Measurements from ENCODE around the gene C20orf96.
"Not testable (repeated sequence)": the region's sequence is repeated elsewhere in the genome, so short reads cannot be mapped to it uniquely, and the experiment has no call there.

C20orf96 gene

DNA sequence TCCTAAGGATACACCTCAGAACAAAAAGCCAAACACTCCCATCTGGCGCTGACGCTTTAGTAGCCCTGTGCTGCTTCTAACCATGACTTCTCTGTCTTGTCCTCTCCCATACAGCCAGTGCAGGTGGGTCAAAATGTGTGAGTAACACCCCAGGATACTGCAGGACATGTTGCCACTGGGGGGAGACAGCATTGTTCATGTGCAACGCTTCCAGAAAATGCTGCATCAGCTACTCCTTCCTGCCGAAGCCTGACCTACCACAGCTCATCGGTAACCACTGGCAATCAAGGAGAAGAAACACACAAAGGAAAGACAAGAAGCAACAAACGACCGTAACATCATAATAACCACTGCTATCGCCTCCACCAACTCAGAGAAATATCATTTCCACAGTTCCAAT, 31.6 kb downstream of the C20orf96 start:
- H3K4me1 ChIP-seq (ENCODE audit: control insufficient read depth, insufficient read depth, low read length), result no peaks in the 10 kb centered on the region
- H3K4me3 ChIP-seq (ENCODE audit: low read length in 2 of 2), result no peak overlapping the region
- H3K27ac ChIP-seq (ENCODE audit: low read length), result no peak overlapping the region
- H3K27me3 ChIP-seq (ENCODE audit: control insufficient read depth in 1 of 2, insufficient read depth in 2 of 2, low read length in 2 of 2), result peaks cover 4 to 5% of the 10 kb centered on the region in 2 donors
- no peaks in the 10 kb centered on the region for H3K9me3 ChIP-seq (ENCODE audit: control insufficient read depth in 2 of 2, low read length in 2 of 2)
- no peak overlapping the region for H3K9ac ChIP-seq (ENCODE audit: low read length in 2 of 2)
- no peaks in the 10 kb centered on the region for H3K36me3 ChIP-seq (ENCODE audit: control insufficient read depth in 2 of 2, insufficient read depth in 2 of 2, low read length in 2 of 2)

DNA sequence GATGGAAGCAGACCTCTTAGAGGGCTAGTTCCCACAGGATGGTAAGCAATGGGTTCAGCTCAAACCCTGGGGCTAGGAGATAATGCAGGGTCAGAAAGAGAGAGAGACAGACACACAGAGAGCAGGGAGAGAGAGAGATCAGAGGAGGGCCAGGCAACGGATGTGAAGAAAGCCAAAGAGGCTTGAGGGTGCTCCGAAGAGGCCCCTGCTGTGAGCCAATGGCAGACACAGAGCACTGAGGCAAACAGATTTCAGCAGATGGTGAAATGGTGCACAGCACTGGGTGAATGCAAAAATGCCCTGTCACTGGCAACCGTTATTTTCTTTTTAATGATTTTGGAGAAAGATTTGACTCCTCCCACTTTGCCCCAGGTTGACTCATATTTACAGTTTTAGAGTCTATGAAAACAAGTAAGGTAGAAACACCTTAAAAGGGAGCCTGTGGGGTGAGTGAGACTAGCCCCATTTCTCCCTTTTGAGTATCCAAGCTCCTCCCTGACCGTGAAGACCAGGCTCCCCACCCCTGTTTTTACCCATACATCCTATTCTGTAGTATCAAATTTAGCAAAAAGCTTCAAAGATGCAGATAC, 32.2 kb downstream of the C20orf96 start:
- H3K27ac ChIP-seq (ENCODE audit: low read length), result no peak overlapping the region
- no peak overlapping the region for H3K4me3 ChIP-seq (ENCODE audit: low read length in 2 of 2)
- H3K9me3 ChIP-seq (ENCODE audit: control insufficient read depth in 2 of 2, low read length in 2 of 2), result no peaks in the 10 kb centered on the region
- H3K4me1 ChIP-seq (ENCODE audit: control insufficient read depth, insufficient read depth, low read length), result no peaks in the 10 kb centered on the region
- H3K27me3 ChIP-seq (ENCODE audit: control insufficient read depth in 1 of 2, insufficient read depth in 2 of 2, low read length in 2 of 2), result peaks cover 4 to 5% of the 10 kb centered on the region in 2 donors
- no peaks in the 10 kb centered on the region for H3K36me3 ChIP-seq (ENCODE audit: control insufficient read depth in 2 of 2, insufficient read depth in 2 of 2, low read length in 2 of 2)
- H3K9ac ChIP-seq (ENCODE audit: low read length in 2 of 2), result no peak overlapping the region

DNA sequence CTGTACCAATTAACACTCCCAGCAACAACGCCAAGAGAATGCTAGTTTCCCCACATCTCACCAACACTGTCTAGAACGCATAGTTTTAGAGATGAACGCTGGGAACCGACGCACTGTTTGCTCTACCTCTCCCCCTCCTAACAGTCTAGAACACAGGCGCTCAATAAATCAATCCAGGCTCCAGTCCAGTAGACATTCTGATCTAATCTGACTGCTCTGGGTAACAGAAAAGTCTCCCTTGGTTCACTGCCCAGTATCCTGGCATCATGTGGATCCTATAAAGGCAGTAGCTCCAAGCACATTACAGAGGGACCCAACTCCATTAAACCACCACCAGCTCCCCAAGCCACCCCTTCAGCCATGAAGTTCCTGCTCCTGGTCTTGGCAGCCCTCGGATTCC, 33.1 kb downstream of the C20orf96 start, which contains the start of gene DEFB132:
TSS of gene DEFB132 (plus strand) at position 306 of the 400 bp plus-strand sequence. CDS start at position 361, 55 bp downstream.
- no peaks in the 10 kb centered on the region for H3K4me1 ChIP-seq (ENCODE audit: control insufficient read depth, insufficient read depth, low read length)
- no peaks in the 10 kb centered on the region for H3K36me3 ChIP-seq (ENCODE audit: control insufficient read depth in 2 of 2, insufficient read depth in 2 of 2, low read length in 2 of 2)
- no peak within 1 kb of the TSS for H3K27ac ChIP-seq (ENCODE audit: low read length)
- peaks cover 4 to 5% of the 10 kb centered on the region in 2 donors for H3K27me3 ChIP-seq (ENCODE audit: control insufficient read depth in 1 of 2, insufficient read depth in 2 of 2, low read length in 2 of 2)
- H3K9me3 ChIP-seq (ENCODE audit: control insufficient read depth in 2 of 2, low read length in 2 of 2), result no peaks in the 10 kb centered on the region
- no peak within 1 kb of the TSS for H3K4me3 ChIP-seq (ENCODE audit: low read length in 2 of 2)
- H3K9ac ChIP-seq (ENCODE audit: low read length in 2 of 2), result no peak within 1 kb of the TSS

DNA sequence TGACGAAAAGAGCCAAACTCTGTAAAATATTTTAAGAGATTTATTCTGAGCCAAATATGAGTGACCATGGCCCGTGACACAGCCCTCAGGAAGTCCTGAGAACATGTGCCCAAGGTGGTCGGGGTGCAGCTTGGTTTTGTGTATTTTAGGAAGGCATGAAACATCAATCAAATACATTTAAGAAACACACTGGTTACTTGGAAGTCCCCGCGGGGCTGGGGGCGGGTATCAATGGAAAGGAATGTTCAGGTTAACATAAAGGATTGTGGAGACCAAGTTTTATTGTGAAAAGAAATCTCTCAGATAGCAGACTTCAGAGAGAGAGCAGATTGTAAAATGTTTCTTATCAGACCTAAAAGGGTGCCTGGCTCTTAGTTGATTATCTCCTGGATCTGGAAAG, 37.1 kb downstream of the C20orf96 start:
- H3K27me3 ChIP-seq (ENCODE audit: control insufficient read depth in 1 of 2, insufficient read depth in 2 of 2, low read length in 2 of 2); H3K27ac ChIP-seq (ENCODE audit: low read length); H3K4me3 ChIP-seq (ENCODE audit: low read length in 2 of 2); H3K36me3 ChIP-seq (ENCODE audit: control insufficient read depth in 2 of 2, insufficient read depth in 2 of 2, low read length in 2 of 2); H3K9ac ChIP-seq (ENCODE audit: low read length in 2 of 2); H3K4me1 ChIP-seq (ENCODE audit: control insufficient read depth, insufficient read depth, low read length); H3K9me3 ChIP-seq (ENCODE audit: control insufficient read depth in 2 of 2, low read length in 2 of 2): not testable (repeated sequence)

DNA sequence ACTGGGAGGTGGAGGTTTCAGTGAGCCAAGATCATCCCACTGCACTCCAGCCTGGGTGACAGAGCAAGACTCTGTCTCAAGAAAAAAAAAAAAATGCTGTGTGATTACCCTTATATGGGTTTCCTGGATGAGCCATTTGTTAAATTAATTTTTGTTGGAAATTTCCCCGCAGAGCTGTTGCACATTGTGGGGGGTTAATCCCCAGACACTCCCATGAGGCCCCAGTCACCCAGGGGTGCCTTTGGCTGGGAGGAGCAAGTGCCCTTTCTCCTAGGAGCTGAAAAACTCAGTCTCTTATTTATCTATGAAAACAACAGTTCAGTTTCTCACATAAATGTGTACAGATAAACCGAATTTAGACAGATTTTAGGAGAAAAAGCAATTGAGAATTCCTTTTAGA, 37.7 kb downstream of the C20orf96 start:
- no peak overlapping the region for H3K27ac ChIP-seq (ENCODE audit: low read length)
- no peak overlapping the region for H3K4me3 ChIP-seq (ENCODE audit: low read length in 2 of 2)
- H3K9ac ChIP-seq (ENCODE audit: low read length in 2 of 2), result no peak overlapping the region
- no peaks in the 10 kb centered on the region for H3K36me3 ChIP-seq (ENCODE audit: control insufficient read depth in 2 of 2, insufficient read depth in 2 of 2, low read length in 2 of 2)
- peaks cover 3% of the 10 kb centered on the region in 2 donors for H3K27me3 ChIP-seq (ENCODE audit: control insufficient read depth in 1 of 2, insufficient read depth in 2 of 2, low read length in 2 of 2)
- no peaks in the 10 kb centered on the region for H3K9me3 ChIP-seq (ENCODE audit: control insufficient read depth in 2 of 2, low read length in 2 of 2)
- H3K4me1 ChIP-seq (ENCODE audit: control insufficient read depth, insufficient read depth, low read length), result no peaks in the 10 kb centered on the region

DNA sequence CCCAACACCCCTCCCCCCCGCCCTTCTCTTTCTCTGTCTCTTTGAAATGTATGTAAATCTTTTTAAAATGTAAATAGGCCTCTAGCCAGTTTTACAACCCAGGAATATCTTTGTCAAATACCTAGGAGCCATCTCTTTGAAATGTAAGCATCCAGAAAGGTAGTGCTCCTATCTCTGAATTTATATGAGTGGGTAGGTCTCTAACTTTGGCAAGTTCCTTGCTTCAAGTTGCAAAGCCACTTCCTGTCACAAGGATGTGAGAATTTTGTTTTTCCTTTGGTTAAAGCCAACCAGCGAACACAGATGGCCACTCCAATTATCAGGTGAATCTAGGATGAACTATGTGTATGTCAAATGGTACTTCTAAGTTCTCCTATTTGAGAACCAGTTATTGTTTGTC, 39.2 kb downstream of the C20orf96 start:
- Histone ChIP-seq H3K4me1 (ENCODE audit: control insufficient read depth, insufficient read depth, low read length) (no peaks in the 10 kb centered on the region), H3K9ac (ENCODE audit: low read length in 2 of 2) (no peak overlapping the region), H3K4me3 (ENCODE audit: low read length in 2 of 2) (no peak overlapping the region), H3K9me3 (ENCODE audit: control insufficient read depth in 2 of 2, low read length in 2 of 2) (peaks cover 0 to 5% of the 10 kb centered on the region in 2 donors), H3K27me3 (ENCODE audit: control insufficient read depth in 1 of 2, insufficient read depth in 2 of 2, low read length in 2 of 2) (peaks cover 0 to 3% of the 10 kb centered on the region in 2 donors), H3K27ac (ENCODE audit: low read length) (no peak overlapping the region), H3K36me3 (ENCODE audit: control insufficient read depth in 2 of 2, insufficient read depth in 2 of 2, low read length in 2 of 2) (no peaks in the 10 kb centered on the region)

GRCh38 chr20:242905-243304, 47.6 kb downstream of the C20orf96 start:
- Histone ChIP-seq H3K36me3 (ENCODE audit: control insufficient read depth in 2 of 2, insufficient read depth in 2 of 2, low read length in 2 of 2) (no peaks in the 10 kb centered on the region), H3K9me3 (ENCODE audit: control insufficient read depth in 2 of 2, low read length in 2 of 2) (peaks cover 0 to 5% of the 10 kb centered on the region in 2 donors), H3K4me1 (ENCODE audit: control insufficient read depth, insufficient read depth, low read length) (no peaks in the 10 kb centered on the region), H3K4me3 (ENCODE audit: low read length in 2 of 2) (no peak overlapping the region), H3K27me3 (ENCODE audit: control insufficient read depth in 1 of 2, insufficient read depth in 2 of 2, low read length in 2 of 2) (peaks cover 0 to 6% of the 10 kb centered on the region in 2 donors), H3K9ac (ENCODE audit: low read length in 2 of 2) (no peak overlapping the region), H3K27ac (ENCODE audit: low read length) (no peak overlapping the region)

DNA sequence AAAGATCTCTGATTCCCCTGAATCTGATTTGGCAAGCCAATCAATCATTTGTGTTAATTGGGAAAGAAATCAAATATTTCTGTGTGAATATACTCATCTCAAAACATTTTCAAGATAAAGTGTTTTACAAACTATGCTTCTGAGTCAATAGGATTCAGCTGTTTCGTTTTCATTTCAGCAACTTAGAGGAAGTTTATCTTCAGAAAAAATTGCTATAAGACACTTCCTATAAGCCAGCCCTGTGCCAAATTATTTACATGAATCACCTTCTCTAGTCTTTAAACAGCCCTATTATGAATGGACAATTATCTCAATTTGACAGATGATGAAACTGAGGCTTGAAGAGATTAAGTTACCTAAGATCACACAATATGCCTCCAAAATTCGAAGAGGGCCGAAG, 52.6 kb downstream of the C20orf96 start:
- H3K4me3 ChIP-seq (ENCODE audit: low read length in 2 of 2), result no peak overlapping the region
- no peak overlapping the region for H3K9ac ChIP-seq (ENCODE audit: low read length in 2 of 2)
- H3K4me1 ChIP-seq (ENCODE audit: control insufficient read depth, insufficient read depth, low read length), result no peaks in the 10 kb centered on the region
- H3K36me3 ChIP-seq (ENCODE audit: control insufficient read depth in 2 of 2, insufficient read depth in 2 of 2, low read length in 2 of 2), result no peaks in the 10 kb centered on the region
- no peak overlapping the region for H3K27ac ChIP-seq (ENCODE audit: low read length)
- no peaks in the 10 kb centered on the region for H3K9me3 ChIP-seq (ENCODE audit: control insufficient read depth in 2 of 2, low read length in 2 of 2)
- peaks cover 0 to 6% of the 10 kb centered on the region in 2 donors for H3K27me3 ChIP-seq (ENCODE audit: control insufficient read depth in 1 of 2, insufficient read depth in 2 of 2, low read length in 2 of 2)

DNA sequence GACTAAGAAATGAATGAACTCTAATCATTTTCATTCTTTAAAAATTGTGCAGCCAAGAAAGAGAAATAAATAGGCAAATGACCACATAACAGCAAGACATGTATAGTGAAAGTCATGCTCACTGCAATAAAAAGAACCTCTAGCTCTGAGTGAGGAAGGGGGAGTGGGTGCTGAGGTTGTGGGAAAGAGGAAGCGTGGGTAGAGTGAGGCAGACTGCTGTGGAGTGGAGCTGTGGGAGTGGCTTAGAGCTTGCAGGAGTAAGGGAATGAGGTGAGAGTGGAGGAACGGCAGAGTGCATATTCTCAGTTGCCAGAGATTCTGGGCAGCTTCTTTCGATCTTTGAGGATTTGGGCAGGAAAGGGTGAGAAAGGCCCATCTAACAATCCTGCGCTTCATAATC, 53.1 kb downstream of the C20orf96 start:
- Histone ChIP-seq H3K27ac (ENCODE audit: low read length) (no peak overlapping the region), H3K9ac (ENCODE audit: low read length in 2 of 2) (no peak overlapping the region), H3K4me1 (ENCODE audit: control insufficient read depth, insufficient read depth, low read length) (no peaks in the 10 kb centered on the region), H3K36me3 (ENCODE audit: control insufficient read depth in 2 of 2, insufficient read depth in 2 of 2, low read length in 2 of 2) (no peaks in the 10 kb centered on the region), H3K9me3 (ENCODE audit: control insufficient read depth in 2 of 2, low read length in 2 of 2) (no peaks in the 10 kb centered on the region), H3K4me3 (ENCODE audit: low read length in 2 of 2) (no peak overlapping the region), H3K27me3 (ENCODE audit: control insufficient read depth in 1 of 2, insufficient read depth in 2 of 2, low read length in 2 of 2) (peaks cover 0 to 6% of the 10 kb centered on the region in 2 donors)

- Histone ChIP-seq H3K9me3 (ENCODE audit: control insufficient read depth in 2 of 2, low read length in 2 of 2) (no peaks in the 10 kb centered on the region), H3K27ac (ENCODE audit: low read length) (no peak overlapping the region), H3K27me3 (ENCODE audit: control insufficient read depth in 1 of 2, insufficient read depth in 2 of 2, low read length in 2 of 2) (peaks cover 0 to 6% of the 10 kb centered on the region in 2 donors), H3K4me1 (ENCODE audit: control insufficient read depth, insufficient read depth, low read length) (no peaks in the 10 kb centered on the region), H3K4me3 (ENCODE audit: low read length in 2 of 2) (no peak overlapping the region), H3K36me3 (ENCODE audit: control insufficient read depth in 2 of 2, insufficient read depth in 2 of 2, low read length in 2 of 2) (no peaks in the 10 kb centered on the region), H3K9ac (ENCODE audit: low read length in 2 of 2) (no peak overlapping the region)
These were observed 54.7 kb downstream of the C20orf96 start for GRCh38 chr20:235891-236290.

DNA sequence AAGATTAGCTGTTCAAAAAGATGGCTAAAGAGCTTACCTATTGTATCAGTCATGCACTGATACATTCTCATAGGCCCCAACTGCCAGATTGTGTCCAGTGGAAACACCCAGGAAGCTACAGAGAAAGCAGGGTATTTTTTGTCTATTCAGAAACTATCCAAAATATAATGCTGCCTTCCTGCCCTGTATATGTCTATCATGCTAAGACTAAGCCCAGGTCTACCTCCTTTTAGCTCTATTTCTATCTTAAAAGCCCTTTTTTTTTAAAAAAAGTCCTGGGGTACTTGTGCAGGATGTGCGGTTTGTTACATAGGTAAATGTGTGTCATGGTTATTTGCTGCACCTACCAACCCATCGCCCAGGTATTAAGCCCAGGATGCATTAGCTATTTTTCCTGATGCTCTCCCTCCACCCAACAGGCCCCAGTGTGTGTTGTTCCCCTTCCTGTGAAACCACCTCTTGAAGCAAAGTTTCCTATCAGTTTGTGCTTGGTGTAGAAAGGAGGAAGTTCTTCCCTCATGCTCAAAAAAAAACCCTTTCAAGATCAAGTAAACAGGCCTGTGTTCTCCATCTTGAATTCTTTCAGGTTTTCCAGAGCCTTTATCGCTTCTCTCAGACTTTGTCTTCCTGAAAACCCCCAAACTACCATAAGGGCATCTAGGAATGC, 63.0 kb downstream of the C20orf96 start:
- Histone ChIP-seq H3K27ac (ENCODE audit: low read length) (no peak overlapping the region), H3K9ac (ENCODE audit: low read length in 2 of 2) (no peak overlapping the region), H3K4me1 (ENCODE audit: control insufficient read depth, insufficient read depth, low read length) (no peaks in the 10 kb centered on the region)

More for the DNA sequence above, 63.0 kb downstream of the C20orf96 start:
- Histone ChIP-seq H3K36me3 (ENCODE audit: control insufficient read depth in 2 of 2, insufficient read depth in 2 of 2, low read length in 2 of 2) (no peaks in the 10 kb centered on the region), H3K9me3 (ENCODE audit: control insufficient read depth in 2 of 2, low read length in 2 of 2) (no peaks in the 10 kb centered on the region), H3K4me3 (ENCODE audit: low read length in 2 of 2) (no peak overlapping the region), H3K27me3 (ENCODE audit: control insufficient read depth in 1 of 2, insufficient read depth in 2 of 2, low read length in 2 of 2) (no peaks in the 10 kb centered on the region)

All from stomach smooth muscle (tissue), 2 donors.